ENCODE data around the gene CSF2. TPM values are rescaled to one million over a fixed set of nuclear protein-coding genes. Genes with fewer than 3 reads are reported as not detected.

The CSF2 gene
- total RNA-seq, 4 donors from 2014 or later = not detected

- intact Hi-C loops (cut with DNase I; ENCODE audit: low total_unique reads) = no loop called here
- H3K27me3 ChIP-seq = no peaks in the 10 kb centered on the region
These were observed 40.5 kb upstream of the CSF2 start for GRCh38 chr5:132033122-132033521.

DNA sequence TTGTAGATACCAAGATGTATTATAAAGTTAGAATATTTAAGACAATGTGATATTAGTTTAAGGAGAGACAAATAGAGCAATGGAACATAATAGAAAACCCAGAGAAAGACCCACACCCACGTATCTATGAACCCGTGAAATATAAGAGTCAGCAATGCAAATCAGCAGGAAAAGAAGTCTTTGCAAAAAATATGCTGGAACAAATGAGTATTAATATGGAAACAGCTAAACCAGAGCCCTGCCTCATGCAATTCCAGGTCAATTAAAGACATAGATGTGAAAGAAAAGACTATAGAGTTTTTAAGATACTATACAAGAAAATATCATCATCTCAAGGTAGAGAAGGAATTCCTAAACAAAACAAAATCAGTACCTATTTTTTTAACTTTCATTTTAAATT, 36.2 kb upstream of the CSF2 start:
- H3K36me3 ChIP-seq = no peaks in the 10 kb centered on the region
- H3K27me3 ChIP-seq = no peaks in the 10 kb centered on the region
- no peak overlapping the region for H3K27ac ChIP-seq
- in situ Hi-C loops (cut with MboI; ENCODE audit: low pct_ligation_motif_present in 1 of 4, low pct_unique_long_range_greater_than_20kb in 1 of 4, low sequenced_read_pairs in 3 of 4) (no loop called here), intact Hi-C loops (cut with DNase I; ENCODE audit: low total_unique reads) (no loop called here)
- DNase-seq = no peak
- no peak overlapping the region for H3K4me3 ChIP-seq
- H3K9me3 ChIP-seq = no peaks in the 10 kb centered on the region
- no peaks in the 10 kb centered on the region for H3K4me1 ChIP-seq
- 36 to 38% methylated on average over 2 of the region's 2 CpGs for WGBS, 2 donors (ENCODE audit: low coverage in 1 of 2)
- no peak for TF ChIP-seq POLR2AphosphoS5 (IDR thresholded peaks at IDR 0.05)

More at GRCh38 chr5:132033122-132033521, 40.5 kb upstream of the CSF2 start:
- Histone ChIP-seq H3K27ac (no peak overlapping the region), H3K4me1 (no peaks in the 10 kb centered on the region), H3K36me3 (no peaks in the 10 kb centered on the region), H3K9me3 (no peaks in the 10 kb centered on the region), H3K4me3 (no peak overlapping the region)
- in situ Hi-C loops (cut with MboI; ENCODE audit: low pct_ligation_motif_present in 1 of 4, low pct_unique_long_range_greater_than_20kb in 1 of 4, low sequenced_read_pairs in 3 of 4) = no loop called here
- TF ChIP-seq POLR2AphosphoS5 (IDR thresholded peaks at IDR 0.05) = no peak
- no peak for TF ChIP-seq POLR2A (IDR thresholded peaks at IDR 0.05)
- no peak for TF ChIP-seq CTCF (IDR thresholded peaks at IDR 0.05)
- no peak for TF ChIP-seq EP300 (IDR thresholded peaks at IDR 0.05; ENCODE audit: low read depth)
- WGBS, 2 donors (ENCODE audit: low coverage in 1 of 2) = 63 to 70% methylated on average over 4 of the region's 4 CpGs
- no peak for DNase-seq

GRCh38 chr5:132044207-132044606, 29.4 kb upstream of the CSF2 start:
- Histone ChIP-seq H3K4me1 (no peaks in the 10 kb centered on the region), H3K36me3 (no peaks in the 10 kb centered on the region), H3K4me3 (no peak overlapping the region), H3K27me3 (peaks cover 3% of the 10 kb centered on the region), H3K27ac (no peak overlapping the region), H3K9me3 (no peaks in the 10 kb centered on the region)
- DNase-seq = no peak
- 67 to 69% methylated on average over 1 to 10 of the region's 10 CpGs for WGBS, 2 donors (ENCODE audit: low coverage in 1 of 2)
- in situ Hi-C loops (cut with MboI; ENCODE audit: low pct_ligation_motif_present in 1 of 4, low pct_unique_long_range_greater_than_20kb in 1 of 4, low sequenced_read_pairs in 3 of 4) = no loop called here
- intact Hi-C loops (cut with DNase I; ENCODE audit: low total_unique reads) = no loop called here
- TF ChIP-seq POLR2AphosphoS5 (IDR thresholded peaks at IDR 0.05) (no peak), POLR2A (IDR thresholded peaks at IDR 0.05) (no peak), CTCF (IDR thresholded peaks at IDR 0.05) (no peak)

- Histone ChIP-seq H3K27me3 (peaks cover 3% of the 10 kb centered on the region), H3K4me1 (no peaks in the 10 kb centered on the region), H3K4me3 (no peak overlapping the region), H3K27ac (no peak overlapping the region), H3K9me3 (no peaks in the 10 kb centered on the region), H3K36me3 (no peaks in the 10 kb centered on the region)
- no peak for DNase-seq
- in situ Hi-C loops (cut with MboI; ENCODE audit: low pct_ligation_motif_present in 1 of 4, low pct_unique_long_range_greater_than_20kb in 1 of 4, low sequenced_read_pairs in 3 of 4) = no loop called here
- intact Hi-C loops (cut with DNase I; ENCODE audit: low total_unique reads) = no loop called here
- 87 to 89% methylated on average over 3 to 7 of the region's 7 CpGs for WGBS, 2 donors (ENCODE audit: low coverage in 1 of 2)
- no peak for TF ChIP-seq EP300 (IDR thresholded peaks at IDR 0.05; ENCODE audit: low read depth)
- TF ChIP-seq CTCF (IDR thresholded peaks at IDR 0.05) = no peak
- no peak for TF ChIP-seq POLR2A (IDR thresholded peaks at IDR 0.05)
- no peak for TF ChIP-seq POLR2AphosphoS5 (IDR thresholded peaks at IDR 0.05)
These were observed 26.7 kb upstream of the CSF2 start for GRCh38 chr5:132046880-132047299.

DNA sequence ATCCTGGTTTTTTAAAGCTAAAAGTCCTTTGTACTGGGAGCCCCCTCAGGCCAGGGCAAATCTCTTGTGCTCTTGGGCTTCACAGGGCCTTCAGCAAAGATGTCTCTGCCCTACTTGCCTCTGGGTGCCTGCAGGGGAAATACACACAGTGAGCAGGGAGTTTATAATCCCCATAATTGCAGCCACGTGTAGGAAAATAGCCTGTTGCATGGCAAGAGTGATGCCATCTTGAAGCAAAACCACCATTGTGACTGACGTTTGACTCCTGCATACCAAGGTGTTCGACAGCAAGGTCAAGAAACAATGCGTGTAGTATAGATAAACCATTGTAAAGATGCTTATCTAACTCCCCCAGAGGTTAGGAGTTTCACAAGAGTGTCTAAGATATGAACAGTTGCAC, 24.5 kb upstream of the CSF2 start:
- no peaks in the 10 kb centered on the region for H3K4me1 ChIP-seq
- H3K27me3 ChIP-seq = no peaks in the 10 kb centered on the region
- WGBS, 2 donors (ENCODE audit: low coverage in 1 of 2) = 41 to 59% methylated on average over 4 of the region's 4 CpGs
- no peak overlapping the region for H3K27ac ChIP-seq
- H3K36me3 ChIP-seq = no peaks in the 10 kb centered on the region
- in situ Hi-C loops (cut with MboI; ENCODE audit: low pct_ligation_motif_present in 1 of 4, low pct_unique_long_range_greater_than_20kb in 1 of 4, low sequenced_read_pairs in 3 of 4) (no loop called here), intact Hi-C loops (cut with DNase I; ENCODE audit: low total_unique reads) (no loop called here)
- no peaks in the 10 kb centered on the region for H3K9me3 ChIP-seq
- no peak for DNase-seq
- H3K4me3 ChIP-seq = no peak overlapping the region
- TF ChIP-seq POLR2AphosphoS5 (IDR thresholded peaks at IDR 0.05) = no peak
- TF ChIP-seq EP300 (IDR thresholded peaks at IDR 0.05; ENCODE audit: low read depth) = no peak
- no peak for TF ChIP-seq POLR2A (IDR thresholded peaks at IDR 0.05)
- TF ChIP-seq CTCF (IDR thresholded peaks at IDR 0.05) = no peak

Measured in transverse colon (tissue), 4 donors.